Loucy (cell line): ENCODE results near the gene BMPR1B.

Experiments used
- EZH2phosphoT487 ChIP-seq: fragments of 200-600 bp; IDR thresholded peaks from 2 replicates; pipeline ENCODE4 v1.6.1; 2018; ENCODE audit warnings: antibody characterized with exemption, mild to moderate bottlenecking, moderate library complexity, borderline replicate concordance
- TF ChIP-seq, protein P1 (sequence below): fragments of 200-600 bp; sonication (generic); conservative IDR thresholded peaks from 2 replicates; pipeline ENCODE4 v1.5.1; 2014; ENCODE audit warnings: mild to moderate bottlenecking, antibody characterized with exemption, low read length

GRCh38 chr4:94892051-94892450 lies 134.3 kb downstream of the BMPR1B start:
- TF ChIP-seq, protein P1, sequence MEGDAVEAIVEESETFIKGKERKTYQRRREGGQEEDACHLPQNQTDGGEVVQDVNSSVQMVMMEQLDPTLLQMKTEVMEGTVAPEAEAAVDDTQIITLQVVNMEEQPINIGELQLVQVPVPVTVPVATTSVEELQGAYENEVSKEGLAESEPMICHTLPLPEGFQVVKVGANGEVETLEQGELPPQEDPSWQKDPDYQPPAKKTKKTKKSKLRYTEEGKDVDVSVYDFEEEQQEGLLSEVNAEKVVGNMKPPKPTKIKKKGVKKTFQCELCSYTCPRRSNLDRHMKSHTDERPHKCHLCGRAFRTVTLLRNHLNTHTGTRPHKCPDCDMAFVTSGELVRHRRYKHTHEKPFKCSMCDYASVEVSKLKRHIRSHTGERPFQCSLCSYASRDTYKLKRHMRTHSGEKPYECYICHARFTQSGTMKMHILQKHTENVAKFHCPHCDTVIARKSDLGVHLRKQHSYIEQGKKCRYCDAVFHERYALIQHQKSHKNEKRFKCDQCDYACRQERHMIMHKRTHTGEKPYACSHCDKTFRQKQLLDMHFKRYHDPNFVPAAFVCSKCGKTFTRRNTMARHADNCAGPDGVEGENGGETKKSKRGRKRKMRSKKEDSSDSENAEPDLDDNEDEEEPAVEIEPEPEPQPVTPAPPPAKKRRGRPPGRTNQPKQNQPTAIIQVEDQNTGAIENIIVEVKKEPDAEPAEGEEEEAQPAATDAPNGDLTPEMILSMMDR: peak; percentile 19; the same call in 1 of the 2 replicates
- TF ChIP-seq EZH2phosphoT487: no peak
